Measurements from ENCODE around the gene NSD2.

The NSD2 gene

DNA sequence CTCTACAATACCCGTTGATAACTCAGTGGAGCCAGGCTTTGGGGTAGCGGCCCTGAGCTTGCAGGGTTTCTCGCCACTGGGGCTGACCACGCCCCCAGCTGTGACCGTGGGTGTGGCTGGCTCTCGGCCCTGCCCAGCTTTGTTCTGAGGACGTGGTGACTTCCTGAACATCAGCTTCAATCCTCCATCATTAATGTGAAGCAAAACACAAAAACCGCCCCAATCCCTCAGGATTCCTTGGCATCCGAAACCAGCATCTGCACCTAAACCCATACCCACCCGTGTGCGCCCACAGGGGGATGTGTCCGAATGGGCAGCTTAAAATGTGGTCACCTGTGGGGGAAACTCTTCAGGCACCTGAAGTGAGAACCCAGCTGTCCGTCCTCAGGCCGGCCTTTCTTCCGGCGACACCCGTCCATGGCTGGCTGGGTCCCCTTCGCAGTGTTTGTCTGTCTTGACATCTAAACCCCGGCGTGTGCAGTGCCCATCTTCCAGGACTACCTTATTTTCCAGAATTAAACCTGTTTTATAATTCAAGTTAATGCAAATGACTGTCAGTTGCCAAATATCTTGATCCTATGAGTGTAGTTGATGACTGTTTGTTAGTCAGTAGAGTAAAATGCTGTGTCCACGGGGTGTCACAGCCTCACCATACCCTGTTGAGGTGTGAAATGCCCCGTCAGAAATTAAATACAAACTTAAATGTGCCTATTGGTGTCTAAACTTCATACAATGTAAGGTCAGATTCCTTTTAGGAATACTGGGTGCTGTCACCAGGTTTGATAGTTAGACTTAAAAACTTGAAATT is 110.3 kb downstream of the NSD2 start:
- in situ Hi-C loops (cut with HindIII; ENCODE audit: low sequenced_read_pairs): no loop called here

DNA sequence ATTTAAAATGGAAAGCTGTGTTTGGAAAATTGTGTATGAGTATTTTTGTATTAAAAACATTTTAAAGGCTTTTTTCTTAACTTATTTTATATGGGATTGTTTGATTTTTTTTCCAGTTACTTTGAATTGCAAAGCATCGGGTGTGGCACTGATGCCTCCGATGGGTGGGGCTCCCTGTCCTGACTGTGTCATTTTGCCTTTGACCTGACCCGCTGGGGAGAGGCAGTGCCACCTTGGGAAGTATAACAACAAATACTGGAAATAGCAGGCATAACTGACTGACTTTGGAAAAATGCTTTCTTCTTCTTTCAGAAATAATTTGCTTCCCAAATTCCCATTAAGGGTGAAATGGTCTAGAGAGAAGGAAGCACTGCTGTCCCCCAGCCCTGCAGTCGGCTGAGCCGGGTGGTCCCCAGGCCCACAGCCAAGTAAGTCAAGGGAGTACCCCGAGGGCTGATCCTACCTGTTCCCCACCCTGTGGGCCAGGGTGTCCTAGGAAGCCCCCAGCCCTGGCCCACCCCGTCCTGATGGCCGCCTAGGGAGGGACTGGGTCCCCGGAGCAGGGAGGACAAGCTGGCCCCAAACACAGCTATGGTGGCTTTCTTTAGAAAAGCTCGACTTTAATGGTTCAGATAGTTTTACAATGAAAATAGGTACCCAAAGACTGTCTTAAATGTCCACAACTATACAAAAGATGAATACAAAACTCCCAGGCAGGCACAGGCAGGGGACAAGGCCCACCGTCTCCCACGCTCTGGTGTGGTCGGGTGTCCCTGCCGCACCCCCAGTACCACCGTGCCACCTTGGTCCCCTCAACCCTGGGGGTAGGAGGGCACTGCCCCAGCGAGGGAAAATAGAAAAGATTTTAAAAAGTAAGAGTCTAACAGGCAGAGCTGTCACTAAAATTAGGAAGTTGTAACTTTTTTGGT is 111.2 kb downstream of the NSD2 start:
- in situ Hi-C loops (cut with HindIII; ENCODE audit: low sequenced_read_pairs): no loop called here

DNA sequence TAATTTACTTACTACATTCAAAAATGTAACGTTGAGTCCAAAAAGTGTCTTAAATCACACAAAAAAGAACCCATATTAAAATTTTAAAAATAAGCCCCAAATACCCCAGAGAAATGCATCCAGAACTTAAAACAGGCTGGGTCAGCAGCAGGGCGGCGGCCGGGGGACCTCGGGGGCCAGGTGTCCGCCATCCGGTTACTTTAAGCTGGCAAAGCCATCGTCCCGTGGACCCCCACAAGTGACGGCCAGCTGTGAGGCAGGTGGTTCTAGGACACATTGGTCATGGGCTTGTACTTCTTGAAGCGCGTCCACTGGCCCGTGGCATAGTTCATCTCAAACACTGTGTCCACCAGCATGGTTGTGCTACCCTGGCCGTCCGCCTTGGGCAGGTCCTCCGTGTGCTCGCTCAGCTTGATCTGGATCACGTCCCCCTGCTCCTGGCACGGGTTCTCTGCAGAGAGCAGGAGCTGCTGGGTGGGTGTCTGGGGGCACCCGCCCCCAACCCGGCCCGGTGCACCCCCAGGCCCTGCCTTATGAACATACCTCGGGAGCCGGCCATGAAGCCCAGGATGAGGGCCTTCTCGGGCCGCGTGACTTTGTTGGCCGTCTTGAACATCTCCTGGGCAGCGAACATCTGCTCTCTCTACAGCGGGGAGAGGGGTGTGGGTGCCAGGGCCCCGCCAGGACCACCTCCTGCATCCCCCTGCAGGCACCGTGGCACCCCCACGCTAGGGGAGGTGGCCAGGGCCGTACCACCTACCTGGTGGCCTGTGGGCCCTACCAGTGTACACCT is 112.1 kb downstream of the NSD2 start:
- in situ Hi-C loops (cut with HindIII; ENCODE audit: low sequenced_read_pairs): no loop called here

DNA sequence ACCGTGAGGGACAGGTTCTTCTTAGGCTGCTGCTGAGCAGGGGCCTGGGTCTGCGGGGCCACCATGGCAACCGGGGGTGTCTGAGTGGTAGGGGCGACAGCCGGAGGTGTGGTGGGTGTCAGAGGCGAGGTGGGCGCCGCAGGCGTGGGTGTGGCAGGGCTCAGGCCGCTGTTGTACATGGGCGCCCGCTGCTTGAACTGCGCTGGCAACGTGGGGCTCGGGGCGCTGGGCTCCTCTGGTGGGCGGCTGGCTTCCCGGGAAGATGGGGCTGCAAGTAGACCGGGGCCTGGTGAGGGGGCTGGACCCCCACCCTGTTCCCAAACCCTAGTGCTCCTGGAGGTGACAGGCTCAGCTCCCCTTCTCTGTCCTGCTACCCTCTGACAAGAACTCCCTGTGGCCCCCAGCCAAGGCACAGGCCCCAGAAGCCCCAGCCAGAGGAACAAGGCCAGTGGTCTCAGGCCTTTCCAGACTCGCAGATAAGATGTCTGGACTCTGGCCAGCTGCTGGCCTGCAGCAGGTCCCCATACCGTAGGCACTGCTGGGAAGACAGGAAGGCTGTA is 112.7 kb downstream of the NSD2 start:
- in situ Hi-C loops (cut with HindIII; ENCODE audit: low sequenced_read_pairs): no loop called here

DNA sequence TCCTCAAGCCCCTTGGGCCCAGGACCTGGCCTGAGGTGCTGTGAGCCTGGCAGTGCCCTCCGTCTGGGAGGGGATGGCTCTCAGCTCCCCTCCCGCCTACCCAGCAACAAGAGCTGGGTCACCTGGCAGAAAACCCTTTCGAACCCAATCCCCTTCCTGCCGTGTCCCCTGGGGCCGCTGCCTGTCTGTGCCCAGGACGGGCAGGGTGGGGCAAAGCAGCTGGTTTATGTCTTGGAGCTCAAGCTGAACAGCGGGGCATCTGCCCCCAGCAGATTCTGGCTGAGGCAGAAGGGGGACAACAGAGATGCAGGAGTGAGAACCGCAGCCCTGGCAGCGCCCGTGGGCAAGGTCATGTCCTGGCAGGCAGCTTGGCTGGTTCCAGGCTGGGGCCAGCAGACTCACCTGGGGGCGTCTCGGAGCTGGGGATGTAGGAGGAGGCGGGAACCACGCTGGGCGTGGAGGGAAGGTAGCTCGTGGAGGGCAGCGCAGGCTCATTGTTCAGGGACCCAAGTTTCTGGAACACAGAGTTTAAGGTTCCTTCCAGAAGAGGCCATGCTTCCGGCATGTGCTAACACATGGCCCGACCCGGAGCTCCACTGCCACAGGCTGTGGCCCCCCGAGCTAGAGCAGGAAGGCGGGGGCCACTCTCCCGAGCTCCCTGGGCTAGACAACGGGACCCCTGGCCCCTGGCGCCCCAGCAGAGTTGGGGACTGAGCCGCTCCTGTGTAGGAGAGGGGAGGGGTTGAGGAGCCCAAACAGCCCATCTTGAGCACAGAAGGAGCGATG is 113.4 kb downstream of the NSD2 start:
- in situ Hi-C loops (cut with HindIII; ENCODE audit: low sequenced_read_pairs): no loop called here

DNA sequence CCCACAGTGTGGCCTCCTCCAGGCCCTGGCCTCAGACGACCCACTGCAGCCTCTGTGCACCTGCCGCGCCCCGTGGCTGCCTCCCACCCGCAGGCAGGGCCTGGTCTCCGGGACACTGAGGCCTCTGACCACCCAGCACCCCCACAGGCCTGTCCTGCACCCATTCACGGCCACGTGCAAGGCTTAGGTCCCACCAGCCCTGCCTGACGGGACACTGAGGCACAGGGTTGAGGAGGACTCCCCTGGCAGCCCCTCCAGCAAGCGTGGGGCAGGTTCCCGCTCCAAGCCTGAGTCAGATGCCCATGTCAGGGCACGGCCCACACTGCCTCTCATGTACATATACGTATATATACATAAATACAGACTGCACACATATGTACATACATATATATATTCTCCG is 114.1 kb downstream of the NSD2 start:
- in situ Hi-C loops (cut with HindIII; ENCODE audit: low sequenced_read_pairs): no loop called here

DNA sequence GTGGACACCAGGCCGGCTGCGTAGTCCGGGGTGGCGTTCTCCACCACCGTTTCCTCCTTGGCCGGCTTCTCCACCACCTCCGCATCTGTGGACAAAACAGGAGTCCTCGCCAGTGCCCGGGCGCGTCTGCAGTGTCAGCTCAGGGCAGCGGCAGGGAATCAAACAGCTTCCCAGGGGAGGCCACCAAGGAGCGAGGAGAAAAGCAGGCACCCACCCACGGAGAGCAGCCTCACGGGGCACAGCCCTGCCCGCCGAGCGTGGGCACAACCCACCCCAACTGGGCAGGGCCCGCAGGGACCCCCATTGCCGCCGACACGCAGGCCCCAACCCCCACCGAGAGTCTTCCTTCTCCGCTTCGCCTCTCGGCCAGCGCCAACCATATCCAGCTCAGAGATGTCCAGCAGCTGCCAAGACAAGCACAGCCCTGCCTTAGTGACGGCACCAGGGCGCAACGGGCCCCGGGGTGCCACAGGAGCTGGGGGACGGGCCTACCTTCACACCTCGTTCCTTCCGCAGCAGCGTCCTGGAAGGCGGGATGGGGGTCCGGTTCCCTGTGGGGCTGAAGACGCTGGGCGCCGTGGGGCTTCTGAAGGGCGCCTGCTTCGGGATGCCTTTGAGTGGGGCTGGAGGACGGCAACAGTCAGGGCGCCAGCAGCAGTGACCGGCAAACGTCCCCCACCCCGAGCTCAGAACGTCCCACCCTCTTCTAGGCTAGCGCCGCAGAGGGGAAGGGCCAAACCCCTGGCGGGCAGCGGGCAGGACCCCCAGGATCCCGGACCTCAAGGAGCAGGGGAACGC is 114.8 kb downstream of the NSD2 start:
- in situ Hi-C loops (cut with HindIII; ENCODE audit: low sequenced_read_pairs): no loop called here

DNA sequence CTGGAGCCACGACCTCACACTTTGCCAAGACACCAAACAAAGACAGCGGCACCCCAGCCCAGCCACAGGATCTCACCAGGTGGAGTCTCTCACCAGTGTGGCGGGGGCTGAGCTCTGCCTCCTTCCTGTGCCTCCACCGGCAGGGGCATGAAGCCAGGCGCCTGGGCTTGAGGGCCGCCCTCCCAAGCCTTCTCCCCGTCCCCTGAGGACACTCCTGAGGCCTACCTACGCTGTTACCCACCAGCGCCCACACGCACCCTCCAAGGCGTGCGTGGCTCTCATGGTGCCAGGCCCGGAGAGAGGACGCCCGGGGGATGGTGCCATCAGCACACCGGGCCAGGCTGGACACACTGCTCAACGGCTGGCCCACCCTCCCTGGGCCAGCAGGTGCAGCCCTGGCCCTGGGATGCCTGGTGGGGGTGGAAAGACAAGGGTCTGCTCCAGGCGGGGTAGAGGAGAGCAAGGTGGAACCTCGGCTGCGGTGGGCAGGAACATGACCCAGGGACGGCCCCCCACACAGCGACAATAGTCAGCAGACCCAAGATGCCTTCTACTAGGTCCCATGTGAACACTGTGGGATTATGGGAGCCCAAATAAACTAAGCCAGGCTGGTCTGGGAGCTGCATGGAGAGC is 115.5 kb downstream of the NSD2 start:
- in situ Hi-C loops (cut with HindIII; ENCODE audit: low sequenced_read_pairs): no loop called here

DNA sequence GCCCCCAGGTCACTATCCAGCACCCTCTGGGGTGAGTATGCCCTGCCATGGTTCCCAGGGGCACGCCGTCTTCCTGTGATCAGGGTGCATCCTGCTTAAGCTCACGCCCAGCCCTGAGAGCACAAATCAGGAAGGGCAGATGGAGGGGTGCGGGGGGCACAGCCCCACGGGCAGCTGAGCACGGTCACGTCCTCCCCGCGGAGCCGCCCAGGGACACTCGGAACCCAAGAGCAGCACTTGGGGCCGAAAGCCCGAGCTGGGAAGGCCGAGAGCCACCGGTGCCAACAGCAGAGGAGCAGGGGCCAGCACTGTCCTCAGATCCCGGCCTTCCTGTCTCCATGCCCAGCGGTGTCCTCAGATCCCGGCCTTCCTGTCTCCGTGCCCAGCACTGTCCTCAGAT is 116.1 kb downstream of the NSD2 start:
- in situ Hi-C loops (cut with HindIII; ENCODE audit: low sequenced_read_pairs): no loop called here

DNA sequence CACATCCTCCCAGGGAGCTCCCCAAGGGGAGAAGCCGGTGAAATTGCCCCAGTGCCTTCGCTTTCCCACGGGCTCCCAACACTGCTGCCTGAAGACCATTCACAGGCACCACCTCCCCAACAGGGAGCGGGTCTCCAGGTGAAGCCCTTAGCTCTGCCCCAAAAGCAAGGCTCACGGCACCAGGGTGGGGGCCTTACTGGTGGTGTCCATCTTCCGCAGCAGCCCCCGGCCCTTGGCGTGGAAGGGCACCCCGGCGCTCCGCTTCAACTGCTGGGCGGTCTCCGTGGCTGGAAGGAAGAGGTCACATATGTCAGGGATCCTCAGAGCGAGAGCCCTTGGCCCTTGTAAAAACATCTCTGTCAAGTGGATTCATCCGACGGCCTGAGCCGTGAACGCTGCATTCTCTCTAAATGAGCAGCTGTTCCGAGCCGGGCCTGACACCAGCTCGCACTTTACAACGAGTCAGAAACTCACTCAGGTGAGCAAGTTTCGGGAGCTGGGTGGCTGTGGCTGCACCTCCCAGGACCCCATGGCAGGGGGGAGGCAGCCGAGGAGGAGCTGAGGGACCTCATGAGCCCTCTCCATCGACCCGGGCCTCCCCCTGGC is 116.6 kb downstream of the NSD2 start:
- in situ Hi-C loops (cut with HindIII; ENCODE audit: low sequenced_read_pairs): no loop called here

DNA sequence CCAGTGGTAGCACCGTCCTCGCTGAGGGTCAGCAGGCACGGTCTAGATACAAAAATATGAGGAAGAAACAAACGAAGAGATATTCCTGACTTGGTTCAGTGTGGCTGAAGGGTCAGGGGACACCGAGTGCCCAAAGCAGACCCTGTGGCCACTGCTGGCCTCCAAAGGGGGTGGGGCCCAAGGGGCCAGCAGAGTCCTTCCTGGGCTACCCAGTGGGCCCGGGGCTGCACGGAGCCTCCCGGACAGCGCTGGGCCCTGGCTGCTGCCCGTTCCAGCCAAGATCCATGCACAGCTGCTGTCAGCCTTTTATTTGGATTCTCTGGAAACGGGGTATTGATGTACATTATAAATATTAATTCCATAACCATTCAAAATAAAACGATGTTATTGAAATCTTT is 117.1 kb downstream of the NSD2 start:
- in situ Hi-C loops (cut with HindIII; ENCODE audit: low sequenced_read_pairs): no loop called here

DNA sequence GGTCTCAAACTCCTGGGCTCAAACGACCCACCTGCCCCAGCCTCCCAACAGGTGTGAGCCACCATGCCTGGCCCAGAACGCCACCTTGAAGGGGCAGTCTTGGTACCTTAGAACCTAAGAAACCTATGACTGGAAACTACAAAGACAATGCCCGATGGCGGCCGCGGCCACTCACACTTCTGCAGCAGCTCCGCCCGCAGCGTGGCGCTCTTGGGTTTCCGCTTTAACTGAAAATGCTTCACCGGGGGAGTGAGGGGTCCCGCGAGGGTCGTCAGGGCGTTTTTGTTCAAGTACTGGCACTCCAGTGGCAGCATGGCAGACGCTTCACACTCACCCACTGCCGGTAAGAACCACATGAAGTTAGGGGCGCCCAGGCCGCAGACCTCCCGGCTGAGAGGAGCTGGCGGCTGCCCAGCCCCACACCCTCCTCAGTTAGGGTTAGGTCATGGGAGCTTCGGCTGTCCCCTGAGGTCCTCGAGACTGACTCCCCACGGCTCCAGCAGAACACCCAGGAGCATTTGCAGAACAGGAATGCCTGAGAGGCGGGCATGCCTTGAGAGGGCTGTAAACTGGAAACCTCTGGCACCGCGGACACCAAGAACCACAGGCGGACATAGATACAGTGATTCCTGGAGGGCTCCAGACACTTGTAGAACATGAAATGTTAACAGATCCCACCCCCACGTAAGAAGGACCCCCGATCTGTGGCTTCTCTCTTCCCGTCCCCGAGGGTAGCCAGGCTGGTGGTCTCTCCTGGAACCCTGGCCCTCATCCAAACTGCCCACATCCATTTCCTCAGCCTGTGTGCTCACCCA is 118.5 kb downstream of the NSD2 start:
- in situ Hi-C loops (cut with HindIII; ENCODE audit: low sequenced_read_pairs): no loop called here

DNA sequence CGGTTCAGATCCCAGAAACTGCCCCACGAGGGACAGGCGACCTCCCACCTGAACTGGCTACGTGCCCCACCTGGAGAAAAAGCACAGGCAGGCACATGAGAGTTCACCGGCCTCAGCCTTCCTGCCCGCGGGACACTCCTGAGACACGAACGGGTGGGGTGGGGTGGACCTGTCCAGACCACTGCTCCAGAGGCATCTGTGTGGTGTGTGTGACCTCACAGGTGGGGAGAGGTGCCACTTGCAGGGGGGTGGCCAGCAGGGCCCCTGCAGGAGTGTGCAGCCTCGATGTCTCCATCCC is 119.1 kb downstream of the NSD2 start:
- in situ Hi-C loops (cut with HindIII; ENCODE audit: low sequenced_read_pairs): no loop called here

DNA sequence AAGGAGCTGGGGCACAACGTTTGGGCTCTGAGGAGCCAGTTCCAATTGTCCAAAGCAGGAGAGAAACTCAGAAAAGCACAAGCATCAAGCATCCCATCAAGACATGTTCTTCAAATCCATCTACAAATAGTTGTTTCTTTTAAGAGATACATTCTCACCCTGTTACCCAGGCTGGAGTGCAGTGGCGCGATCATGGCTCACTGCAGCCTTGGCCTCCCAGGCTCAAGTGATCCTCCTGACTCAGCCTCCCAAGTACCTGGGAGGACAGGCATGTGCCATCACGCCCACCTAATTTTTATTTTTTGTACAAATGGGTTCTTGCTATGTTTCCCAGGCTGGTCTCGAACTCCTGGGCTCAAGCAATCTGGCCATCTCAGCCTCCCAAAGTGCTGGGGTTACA is 119.5 kb downstream of the NSD2 start:
- in situ Hi-C loops (cut with HindIII; ENCODE audit: low sequenced_read_pairs): no loop called here

DNA sequence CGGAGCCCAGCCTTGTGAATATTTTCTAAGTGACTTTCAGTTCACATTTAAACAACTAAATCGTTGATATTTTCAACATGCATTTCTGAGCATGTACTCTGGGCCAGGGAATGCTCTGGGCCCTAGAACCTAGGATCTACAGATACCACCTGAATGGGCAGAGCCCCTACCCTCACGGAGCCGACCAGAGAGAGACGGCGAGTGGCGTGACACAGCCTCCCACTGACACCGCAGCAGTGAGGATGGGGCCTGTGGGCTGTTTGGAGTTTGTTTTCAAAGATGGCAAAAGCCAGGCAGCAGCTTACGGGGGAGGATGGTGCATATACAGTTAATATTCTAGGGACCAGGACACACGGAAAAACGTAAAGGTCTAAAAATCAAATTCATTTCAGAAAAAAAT is 119.9 kb downstream of the NSD2 start:
- in situ Hi-C loops (cut with HindIII; ENCODE audit: low sequenced_read_pairs): no loop called here

DNA sequence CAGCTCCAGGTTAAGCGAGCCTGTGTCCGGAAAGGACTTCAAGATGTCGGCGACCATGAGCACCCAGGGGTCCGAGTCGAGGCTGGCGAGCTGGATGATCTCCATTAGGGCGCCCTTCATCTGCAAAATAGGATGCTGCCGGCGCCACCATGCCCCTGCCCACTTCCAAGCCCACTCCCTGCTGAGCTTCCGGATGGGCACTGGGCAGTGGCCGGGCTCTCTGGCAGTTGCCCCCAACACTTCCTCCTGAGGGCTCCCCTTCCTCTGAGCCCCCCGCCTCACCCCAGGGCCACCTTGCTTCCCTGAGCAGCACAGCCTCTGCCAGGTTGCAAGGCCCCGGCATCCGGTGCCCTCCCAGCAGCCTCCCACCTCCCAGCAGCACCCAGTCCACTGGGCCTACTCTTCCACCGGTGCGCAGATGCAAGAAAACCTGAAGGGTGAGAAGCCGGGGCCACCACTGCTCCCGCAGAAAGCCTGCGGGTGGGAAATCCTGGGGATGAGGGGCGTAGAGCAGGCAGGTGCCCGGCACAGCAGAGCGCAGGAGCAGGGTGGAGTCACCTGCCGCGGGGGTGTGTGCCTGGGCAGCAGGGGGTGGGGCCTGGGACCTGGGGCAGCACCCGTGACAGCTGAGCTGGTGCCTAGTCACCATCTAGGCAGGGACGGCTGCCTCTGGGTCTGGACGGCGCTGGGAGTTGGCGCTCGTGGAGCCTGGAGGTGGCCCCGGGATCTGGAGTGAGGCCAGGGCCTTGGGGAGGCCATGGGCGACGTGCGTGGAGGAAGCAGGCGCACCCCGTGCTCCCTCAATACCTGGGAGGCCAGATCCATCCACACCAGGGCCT is 120.6 kb downstream of the NSD2 start:
- in situ Hi-C loops (cut with HindIII; ENCODE audit: low sequenced_read_pairs): no loop called here

Measured in endothelial cell of hepatic sinusoid (primary cell).